HG02885 (cell line): Measurements from ENCODE around the gene ZP4.

Experiments used
- ATAC-seq: cut with Tn5 transposase; IDR thresholded peaks from one replicate; pipeline ENCODE4 v1.9.1; 2021; ENCODE audit warnings: mild to moderate bottlenecking; ENCODE audit not compliant: unreplicated experiment, poor library complexity

Gene ZP4

DNA sequence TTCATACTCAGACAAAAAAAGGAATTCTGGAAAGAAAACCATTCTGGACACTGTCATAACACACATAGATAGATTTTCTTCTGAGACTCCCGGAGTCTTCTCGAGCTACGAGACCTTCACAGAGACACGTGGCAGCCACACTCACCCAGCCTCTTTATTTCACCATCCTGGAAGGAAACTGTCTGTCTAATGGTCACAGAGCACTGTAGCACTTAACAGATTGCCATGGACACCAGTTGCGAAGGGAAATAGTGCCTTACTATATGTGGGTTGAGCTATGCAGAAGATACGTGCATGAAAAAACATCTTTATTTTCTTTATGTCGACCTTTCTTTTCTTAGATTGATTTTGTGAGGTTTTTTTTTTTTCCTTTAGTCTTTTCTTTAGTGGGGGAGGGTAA lies 57.9 kb downstream of the ZP4 start:
- ATAC-seq = no peak
